ENCODE measurements around the gene DLG5.

The DLG5 gene

GRCh38 chr10:77905086-77905748 lies 21.3 kb downstream of the DLG5 start:
- no peak for DNase-seq (ENCODE audit: low spot score)
- TF ChIP-seq CTCF (IDR thresholded peaks at IDR 0.05; ENCODE audit: borderline replicate concordance, control extremely low read depth, extremely low read depth, insufficient read depth, missing control alignments): no peak
- in situ Hi-C loops (cut with MboI; ENCODE audit: low sequenced_read_pairs, unreplicated experiment): no loop called here

- no peak for DNase-seq (ENCODE audit: low spot score)
- no peak for TF ChIP-seq CTCF (IDR thresholded peaks at IDR 0.05; ENCODE audit: borderline replicate concordance, control extremely low read depth, extremely low read depth, insufficient read depth, missing control alignments)
- in situ Hi-C loops (cut with MboI; ENCODE audit: low sequenced_read_pairs, unreplicated experiment): no loop called here
These were observed 22.3 kb downstream of the DLG5 start for GRCh38 chr10:77904100-77904840.

GRCh38 chr10:77902159-77902558 lies 24.4 kb downstream of the DLG5 start:
- in situ Hi-C loops (cut with MboI; ENCODE audit: low sequenced_read_pairs, unreplicated experiment): no loop called here
- TF ChIP-seq CTCF (IDR thresholded peaks at IDR 0.05; ENCODE audit: borderline replicate concordance, control extremely low read depth, extremely low read depth, insufficient read depth, missing control alignments): no peak

GRCh38 chr10:77901743-77902142 lies 24.8 kb downstream of the DLG5 start:
- no peak for TF ChIP-seq CTCF (IDR thresholded peaks at IDR 0.05; ENCODE audit: borderline replicate concordance, control extremely low read depth, extremely low read depth, insufficient read depth, missing control alignments)
- no peak for DNase-seq (ENCODE audit: low spot score)
- in situ Hi-C loops (cut with MboI; ENCODE audit: low sequenced_read_pairs, unreplicated experiment): no loop called here

More at GRCh38 chr10:77902159-77902558, 24.4 kb downstream of the DLG5 start:
- no peak for DNase-seq (ENCODE audit: low spot score)

GRCh38 chr10:77899690-77900089 lies 26.9 kb downstream of the DLG5 start:
- in situ Hi-C loops (cut with MboI; ENCODE audit: low sequenced_read_pairs, unreplicated experiment): no loop called here
- DNase-seq (ENCODE audit: low spot score): no peak
- TF ChIP-seq CTCF (IDR thresholded peaks at IDR 0.05; ENCODE audit: borderline replicate concordance, control extremely low read depth, extremely low read depth, insufficient read depth, missing control alignments): no peak

- no peak for TF ChIP-seq CTCF (IDR thresholded peaks at IDR 0.05; ENCODE audit: borderline replicate concordance, control extremely low read depth, extremely low read depth, insufficient read depth, missing control alignments)
- in situ Hi-C loops (cut with MboI; ENCODE audit: low sequenced_read_pairs, unreplicated experiment): no loop called here
- DNase-seq (ENCODE audit: low spot score): no peak
These were observed 27.5 kb downstream of the DLG5 start for GRCh38 chr10:77899080-77899477.
